Endodermal cell (in vitro differentiated cells): ENCODE data around the gene PHOSPHO1. TPM values are rescaled to one million over a fixed set of nuclear protein-coding genes. Genes with fewer than 3 reads are reported as not detected.
A peak's percentile ranks its signal among the peaks of the same experiment; 100 is the strongest.

ENCODE experiments used
- DNase-seq: peaks from one replicate; pipeline ENCODE4 v3.0.0-alpha.2; 2017
- H3K27ac ChIP-seq: 2 replicates; pipeline ENCODE4 v1.5.1; 2013; ENCODE audit warnings: mild to moderate bottlenecking, low read depth, low read length, moderate library complexity
- H3K27me3 ChIP-seq: 2 replicates; pipeline ENCODE4 v1.6.1; 2013; ENCODE audit warnings: mild to moderate bottlenecking, low read length, moderate library complexity; ENCODE audit not compliant: insufficient read depth, control insufficient read depth, poor library complexity, severe bottlenecking
- H3K36me3 ChIP-seq: 2 replicates; pipeline ENCODE4 v1.7.0; 2013; ENCODE audit warnings: mild to moderate bottlenecking, low read length, moderate library complexity; ENCODE audit not compliant: control insufficient read depth, insufficient read depth
- H3K4me1 ChIP-seq: one replicate; pipeline ENCODE4 v1.7.0; 2013; ENCODE audit warnings: low read length; ENCODE audit not compliant: control insufficient read depth, insufficient read depth
- H3K4me3 ChIP-seq: 2 replicates; pipeline ENCODE4 v1.5.1; 2013; ENCODE audit warnings: mild to moderate bottlenecking, low read length, moderate library complexity
- H3K9ac ChIP-seq: 2 replicates; pipeline ENCODE4 v1.6.1; 2013; ENCODE audit warnings: mild to moderate bottlenecking, low read length, moderate library complexity; ENCODE audit not compliant: poor library complexity, severe bottlenecking; ENCODE audit errors: extremely low read depth
- H3K9me3 ChIP-seq: 2 replicates; pipeline ENCODE4 v1.6.1; 2013; ENCODE audit warnings: mild to moderate bottlenecking, low read length, moderate library complexity; ENCODE audit not compliant: control insufficient read depth
- H3K27ac Mint-ChIP-seq: 2 replicates; pipeline ENCODE4 v1.8.0; 2020; ENCODE audit warnings: mixed read lengths
- H3K27me3 Mint-ChIP-seq: 2 replicates; pipeline ENCODE4 v1.8.0; 2021; ENCODE audit warnings: mild to moderate bottlenecking, mixed read lengths; ENCODE audit not compliant: insufficient read depth
- H3K36me3 Mint-ChIP-seq: 2 replicates; pipeline ENCODE4 v1.8.0; 2020; ENCODE audit warnings: low read depth, mixed read lengths
- H3K4me1 Mint-ChIP-seq: 2 replicates; pipeline ENCODE4 v1.8.0; 2020; ENCODE audit warnings: mixed read lengths
- H3K4me3 Mint-ChIP-seq: 2 replicates; pipeline ENCODE4 v1.8.0; 2020; ENCODE audit warnings: mild to moderate bottlenecking, moderate library complexity, mixed read lengths
- H3K9me3 Mint-ChIP-seq: 2 replicates; pipeline ENCODE4 v1.8.0; 2020; ENCODE audit warnings: mild to moderate bottlenecking, mixed read lengths
- WGBS, 2 experiments: methylation state at CpG; one replicate each; pipeline versions ENCODE4 v1.1.5 to v1.1.7; 2013; ENCODE audit warnings: missing lambda C conversion rate in 2 of 2, mixed read lengths in 1 of 2; ENCODE audit not compliant: insufficient coverage in 1 of 2, insufficient read length in 1 of 2; 5-methylcytosine and 5-hydroxymethylcytosine counted together
- total RNA-seq, 2 donors: library from RNA; stranded (reverse); fragmentation: NEBNext Ultra II Directional in 1 of 2; extraction: Animal tissue kit (Norgen Biotek cat#: 25700) in 1 of 2; gene quantifications; 2 replicates in 1 of 2; 3 replicates in 1 of 2; pipeline ENCODE4 v1.2.1, GENCODE V29; 2021
- TF ChIP-seq, protein P1 (sequence below): fragments of 200-600 bp; sonication (generic); conservative IDR thresholded peaks from 2 replicates; pipeline ENCODE4 v1.5.0; 2021; ENCODE audit warnings: antibody characterized with exemption, mild to moderate bottlenecking

PHOSPHO1 gene
- total RNA-seq, 2 donors from 2014 or later: 0.82 to 1.3 TPM

DNA sequence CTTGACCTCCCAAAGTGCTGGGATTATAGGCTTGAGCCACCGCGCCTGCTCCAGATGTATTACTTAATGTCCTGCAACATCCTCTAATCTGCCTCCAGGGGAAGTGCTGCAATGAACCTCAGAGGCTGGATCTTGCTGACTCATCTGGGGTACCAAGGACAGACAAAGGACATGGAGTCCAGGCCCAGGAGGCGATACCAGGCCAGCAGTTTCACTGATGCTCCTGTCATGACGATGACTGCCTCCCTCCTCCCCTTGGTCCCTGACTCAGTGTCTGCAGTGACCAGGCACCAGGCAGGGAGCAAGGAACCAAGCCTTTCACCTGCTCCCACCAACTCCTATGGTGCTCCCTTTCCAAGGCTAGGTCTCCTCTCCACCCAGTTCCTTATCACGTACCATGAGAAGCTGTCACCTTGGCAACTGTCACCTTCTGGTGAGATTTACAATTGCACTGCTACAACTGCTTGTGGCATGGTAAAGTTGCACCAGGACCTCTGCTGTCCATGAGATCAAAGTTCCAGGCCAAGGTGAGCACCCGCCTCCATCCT is 21.6 kb upstream of the PHOSPHO1 start:
- no peaks in the 10 kb centered on the region for H3K9me3 Mint-ChIP-seq
- no peak overlapping the region for H3K27ac ChIP-seq
- H3K4me3 ChIP-seq: no peak overlapping the region
- H3K4me1 Mint-ChIP-seq: peaks cover 1% of the 10 kb centered on the region
- no peaks in the 10 kb centered on the region for H3K27me3 ChIP-seq
- no peak overlapping the region for H3K27ac Mint-ChIP-seq
- H3K36me3 Mint-ChIP-seq: no peaks in the 10 kb centered on the region
- H3K4me3 Mint-ChIP-seq: no peak overlapping the region
- H3K9me3 ChIP-seq: no peaks in the 10 kb centered on the region
- peak; percentile 72 for DNase-seq
- H3K9ac ChIP-seq: no peak overlapping the region
- no peaks in the 10 kb centered on the region for H3K4me1 ChIP-seq
- H3K36me3 ChIP-seq: no peaks in the 10 kb centered on the region
- no peaks in the 10 kb centered on the region for H3K27me3 Mint-ChIP-seq
- TF ChIP-seq, protein P1, sequence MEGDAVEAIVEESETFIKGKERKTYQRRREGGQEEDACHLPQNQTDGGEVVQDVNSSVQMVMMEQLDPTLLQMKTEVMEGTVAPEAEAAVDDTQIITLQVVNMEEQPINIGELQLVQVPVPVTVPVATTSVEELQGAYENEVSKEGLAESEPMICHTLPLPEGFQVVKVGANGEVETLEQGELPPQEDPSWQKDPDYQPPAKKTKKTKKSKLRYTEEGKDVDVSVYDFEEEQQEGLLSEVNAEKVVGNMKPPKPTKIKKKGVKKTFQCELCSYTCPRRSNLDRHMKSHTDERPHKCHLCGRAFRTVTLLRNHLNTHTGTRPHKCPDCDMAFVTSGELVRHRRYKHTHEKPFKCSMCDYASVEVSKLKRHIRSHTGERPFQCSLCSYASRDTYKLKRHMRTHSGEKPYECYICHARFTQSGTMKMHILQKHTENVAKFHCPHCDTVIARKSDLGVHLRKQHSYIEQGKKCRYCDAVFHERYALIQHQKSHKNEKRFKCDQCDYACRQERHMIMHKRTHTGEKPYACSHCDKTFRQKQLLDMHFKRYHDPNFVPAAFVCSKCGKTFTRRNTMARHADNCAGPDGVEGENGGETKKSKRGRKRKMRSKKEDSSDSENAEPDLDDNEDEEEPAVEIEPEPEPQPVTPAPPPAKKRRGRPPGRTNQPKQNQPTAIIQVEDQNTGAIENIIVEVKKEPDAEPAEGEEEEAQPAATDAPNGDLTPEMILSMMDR: peak; percentile 57
- WGBS, 2 experiments: 90 to 96% methylated on average over 4 to 6 of the region's 6 CpGs

DNA sequence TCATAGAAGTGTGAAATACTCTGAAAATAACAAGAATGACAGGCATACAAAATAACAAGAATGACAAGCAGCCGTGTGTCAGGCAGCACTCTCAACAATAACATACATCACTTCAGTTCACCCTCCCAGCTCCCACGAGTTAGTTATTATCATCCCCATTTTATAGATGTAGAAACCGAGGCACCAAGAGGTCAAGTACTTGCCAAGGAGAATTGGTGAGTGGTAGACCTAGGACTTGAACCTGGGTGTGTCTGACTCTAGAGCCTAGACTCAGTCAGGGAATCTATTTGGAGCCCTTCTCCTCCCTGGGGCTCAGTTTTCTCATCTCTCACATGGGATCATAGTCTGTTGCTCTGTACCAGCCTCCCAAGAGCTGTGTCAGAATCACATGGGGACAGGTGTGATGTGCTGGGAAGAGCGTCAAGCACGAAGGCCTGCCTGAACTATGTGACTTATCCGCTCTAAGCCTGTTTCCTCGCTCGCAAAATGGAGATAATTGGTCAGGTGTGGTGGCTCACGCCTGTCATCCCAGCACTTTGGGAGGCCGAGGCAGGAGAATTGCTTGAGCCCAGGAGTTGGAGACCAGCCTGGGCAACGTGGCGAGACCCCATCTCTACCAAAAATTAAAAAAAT is 19.4 kb upstream of the PHOSPHO1 start:
- 84 to 94% methylated on average over 7 to 12 of the region's 12 CpGs for WGBS, 2 experiments
- Mint-ChIP-seq H3K27me3 (no peaks in the 10 kb centered on the region), H3K36me3 (no peaks in the 10 kb centered on the region), H3K4me3 (no peak overlapping the region), H3K9me3 (no peaks in the 10 kb centered on the region), H3K27ac (no peak overlapping the region), H3K4me1 (peaks cover 1% of the 10 kb centered on the region)
- H3K9ac ChIP-seq: no peak overlapping the region
- H3K9me3 ChIP-seq: no peaks in the 10 kb centered on the region
- no peak overlapping the region for H3K27ac ChIP-seq
- H3K4me1 ChIP-seq: no peaks in the 10 kb centered on the region
- TF ChIP-seq, protein P1: no peak
- no peak for DNase-seq
- H3K27me3 ChIP-seq: no peaks in the 10 kb centered on the region
- no peak overlapping the region for H3K4me3 ChIP-seq
- H3K36me3 ChIP-seq: no peaks in the 10 kb centered on the region

DNA sequence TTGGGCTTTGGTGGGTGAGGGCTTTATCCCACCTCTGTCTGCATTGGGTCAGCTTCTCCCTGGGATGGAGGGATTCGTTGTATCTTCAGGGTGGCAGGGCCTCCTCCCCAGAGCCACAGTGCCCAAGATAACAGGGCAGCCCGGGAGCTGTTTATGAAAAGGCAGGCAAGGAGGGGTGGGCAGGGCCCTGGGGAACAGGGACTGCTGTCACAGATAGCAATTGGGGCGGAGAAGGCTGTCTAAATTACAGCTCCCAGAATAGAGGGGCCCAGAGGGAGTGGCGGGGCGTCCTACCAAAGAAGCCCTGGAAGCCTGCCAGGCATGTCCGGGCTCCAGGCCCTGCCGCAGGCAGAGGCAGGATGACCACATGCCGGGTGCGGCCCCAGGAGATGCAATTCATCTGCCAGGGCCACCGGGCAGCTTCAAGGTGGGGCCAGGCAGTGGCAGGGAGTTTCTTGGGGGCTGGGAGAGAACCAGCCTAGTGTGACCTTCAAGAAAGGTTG is 18.8 kb upstream of the PHOSPHO1 start:
- Histone ChIP-seq H3K9me3 (no peaks in the 10 kb centered on the region), H3K4me1 (no peaks in the 10 kb centered on the region), H3K4me3 (no peak overlapping the region), H3K27me3 (no peaks in the 10 kb centered on the region), H3K27ac (no peak overlapping the region), H3K9ac (no peak overlapping the region), H3K36me3 (no peaks in the 10 kb centered on the region)
- TF ChIP-seq, protein P1: no peak
- no peak for DNase-seq
- no peak overlapping the region for H3K4me3 Mint-ChIP-seq
- WGBS, 2 experiments: 84 to 94% methylated on average over 2 to 10 of the region's 10 CpGs
- no peaks in the 10 kb centered on the region for H3K9me3 Mint-ChIP-seq
- peaks cover 1% of the 10 kb centered on the region for H3K4me1 Mint-ChIP-seq
- H3K27me3 Mint-ChIP-seq: no peaks in the 10 kb centered on the region
- no peak overlapping the region for H3K27ac Mint-ChIP-seq
- no peaks in the 10 kb centered on the region for H3K36me3 Mint-ChIP-seq
